Right lobe of liver (tissue), 6 donors: Measurements from ENCODE around the gene YOD1. TPM values are rescaled to one million over a fixed set of nuclear protein-coding genes. Genes with fewer than 3 reads are reported as not detected.

Experiments
- ATAC-seq, 4 donors: fragments of 200-7000 bp; cut with Tn5 transposase; one replicate each; pipeline ENCODE4 v1.9.1; 2020; ENCODE audit warnings: mild to moderate bottlenecking in 4 of 4, moderate library complexity in 4 of 4
- DNase-seq, 3 donors: peaks; one replicate each; pipeline ENCODE4 v3.0.0-alpha.2; 2020
- H3K27ac ChIP-seq, 3 donors: fragments of 200-600 bp; one replicate each; pipeline ENCODE4 v1.8.0; 2022
- H3K27me3 ChIP-seq, 2 donors: fragments of 200-600 bp; one replicate each; pipeline ENCODE4 v1.8.0; 2022
- H3K36me3 ChIP-seq, 4 donors: fragments of 200-600 bp; sonication (generic) in 1 of 4; one replicate each; pipeline versions ENCODE4 v1.5.1 to v1.8.0; 2017 to 2022; ENCODE audit warnings: control low read depth in 1 of 4
- H3K4me1 ChIP-seq, 4 donors: fragments of 200-600 bp; sonication (generic) in 1 of 4; one replicate each; pipeline versions ENCODE4 v1.5.1 to v1.8.0; 2017 to 2022; ENCODE audit warnings: control low read depth in 1 of 4
- H3K4me3 ChIP-seq, 3 donors: fragments of 200-600 bp; one replicate each; pipeline ENCODE4 v1.8.0; 2022
- H3K9me3 ChIP-seq, 4 donors: fragments of 200-600 bp; sonication (generic) in 1 of 4; one replicate each; pipeline versions ENCODE4 v1.5.1 to v1.8.0; 2017 to 2022; ENCODE audit warnings: control low read depth in 1 of 4
- CTCF ChIP-seq, 4 donors: fragments of 200-600 bp in 3 of 4; fragments of 450-650 bp in 1 of 4; IDR thresholded peaks; one replicate each; pipeline versions ENCODE4 v1.5.1 to v1.8.0; 2016 to 2022; ENCODE audit warnings: antibody characterized with exemption in 4 of 4, mild to moderate bottlenecking in 2 of 4
- POLR2A ChIP-seq: fragments of 450-650 bp; IDR thresholded peaks from one replicate; pipeline ENCODE4 v1.6.1; 2017; ENCODE audit warnings: antibody characterized with exemption, mild to moderate bottlenecking
- WGBS: methylation state at CpG from one replicate; pipeline ENCODE4 v1.1.6; 2018; ENCODE audit warnings: low coverage, low lambda C conversion rate; ENCODE audit not compliant: insufficient coverage; ENCODE audit errors: missing lambda C conversion rate; 5-methylcytosine and 5-hydroxymethylcytosine counted together
- intact Hi-C, 2 donors: fragments of 100-400 bp; cut with DNase I; formaldehyde crosslinking; loops; one replicate each; pipeline versions ENCODE4 v1.11.2 to v1.14.1; 2022
- total RNA-seq, 6 experiments: library from RNA; depleted of rRNA in 2 of 6; stranded (reverse); fragments of >200 nt in 2 of 6; fragmentation: NEBNext Ultra II Directional in 3 of 6; extraction: Animal tissue kit (Norgen Biotek cat#: 25700) in 3 of 6; gene quantifications; one replicate each; pipeline versions ENCODE4 v1.1.0 to v1.2.4, GENCODE V29; 2016 to 2023
- donor health status: DM: no; HTN: yes; CAD: no.
- donor health status: DM: no; HTN: no; CAD: no.
- donor health status: DM: no; HTN: no; CAD: no.
- donor health status: DM: no; HTN: yes; CAD: no.
- donor health status: DM: no; HTN: yes; CAD: no.

YOD1 gene
- total RNA-seq, 6 experiments from 2014 or later: 3.0 to 4.8 (median 3.5) TPM

GRCh38 chr1:207033302-207033701, 17.7 kb downstream of the YOD1 start:
- TF ChIP-seq CTCF (IDR thresholded peaks at IDR 0.05) (no peak), POLR2A (no peak)
- intact Hi-C loops: no loop called here
- H3K36me3 ChIP-seq: no peaks in the 10 kb centered on the region
- no peak overlapping the region for H3K4me3 ChIP-seq
- H3K4me1 ChIP-seq: peaks cover 0 to 19% (median 4%) of the 10 kb centered on the region in 4 donors
- no peaks in the 10 kb centered on the region for H3K9me3 ChIP-seq
- 28% methylated on average over 2 of the region's 2 CpGs for WGBS
- DNase-seq (no peak), ATAC-seq (no peak)
- H3K27me3 ChIP-seq: no peaks in the 10 kb centered on the region
- no peak overlapping the region for H3K27ac ChIP-seq

GRCh38 chr1:207032528-207033017, 18.4 kb downstream of the YOD1 start, which contains the start of gene C1orf116:
Gene C1orf116, minus strand, starts transcription at chr1:207032756. Its CDS starts 5,158 bp downstream, at chr1:207027598.
- WGBS: 38% methylated on average over 1 of the region's 1 CpG

GRCh38 chr1:207031632-207032264, 19.3 kb downstream of the YOD1 start:
- 19% methylated on average over 5 of the region's 7 CpGs for WGBS
- no peaks in the 10 kb centered on the region for H3K27me3 ChIP-seq
- TF ChIP-seq CTCF (IDR thresholded peaks at IDR 0.05): no peak
- no peak for TF ChIP-seq POLR2A
- H3K27ac ChIP-seq: peak overlapping the region in 1 of 3 donors; percentile 11
- no peaks in the 10 kb centered on the region for H3K36me3 ChIP-seq
- no peak overlapping the region for H3K4me3 ChIP-seq
- H3K9me3 ChIP-seq: no peaks in the 10 kb centered on the region
- DNase-seq (peak; percentile 56 to 91 (median 75)), ATAC-seq (peak; percentile 89 to 94 (median 92))
- H3K4me1 ChIP-seq: peaks cover 0 to 19% (median 4%) of the 10 kb centered on the region in 4 donors
- intact Hi-C loops: no loop called here

More at GRCh38 chr1:207032528-207033017, 18.4 kb downstream of the YOD1 start, which contains the start of gene C1orf116:
- Histone ChIP-seq H3K27me3 (no peaks in the 10 kb centered on the region), H3K9me3 (no peaks in the 10 kb centered on the region), H3K4me1 (peaks cover 0 to 19% (median 4%) of the 10 kb centered on the region in 4 donors), H3K4me3 (no peak within 1 kb of the TSS), H3K27ac (peak within 1 kb of the TSS in 1 of 3 donors; percentile 11), H3K36me3 (no peaks in the 10 kb centered on the region)
- DNase-seq (no peak), ATAC-seq (peak in 3 of 4 donors; percentile 26 to 46 (median 32))
- TF ChIP-seq POLR2A: no peak
- no peak for TF ChIP-seq CTCF (IDR thresholded peaks at IDR 0.05)
- intact Hi-C loops: no loop called here

GRCh38 chr1:207031016-207031415, 20.0 kb downstream of the YOD1 start:
- 22% methylated on average over 1 of the region's 1 CpG for WGBS
- Histone ChIP-seq H3K27me3 (no peaks in the 10 kb centered on the region), H3K36me3 (no peaks in the 10 kb centered on the region), H3K9me3 (no peaks in the 10 kb centered on the region), H3K4me1 (peaks cover 0 to 19% (median 4%) of the 10 kb centered on the region in 4 donors), H3K4me3 (no peak overlapping the region), H3K27ac (peak overlapping the region in 1 of 3 donors; percentile 43)
- TF ChIP-seq CTCF (IDR thresholded peaks at IDR 0.05): no peak
- ATAC-seq (no peak), DNase-seq (no peak)
- intact Hi-C loops: no loop called here
